MCF 10A (cell line): ENCODE measurements around the gene TCTN1. TPM values are rescaled to one million over a fixed set of nuclear protein-coding genes. Genes with fewer than 3 reads are reported as not detected.
A peak's percentile ranks its signal among the peaks of the same experiment; 100 is the strongest.

Experiments used
- Bru-seq: library from RNA; stranded (reverse); fragments of 400-500 nt; gene quantifications from one replicate; lab custom pipeline; 2021; lab: Mats Ljungman, UMichigan
- BruChase-seq, 2 experiments: library from RNA; stranded (reverse); fragments of 400-500 nt; gene quantifications; one replicate each; lab custom pipeline; 2021; lab: Mats Ljungman, UMichigan
- BruUV-seq: library from RNA; stranded (reverse); fragments of 400-500 nt; replicated peaks from 2 replicates; lab custom pipeline; 2021; lab: Mats Ljungman, UMichigan
- CTCF ChIA-PET: fragments of 300-600 bp; sonication (Branson Sonifier 250); formaldehyde crosslinking; extraction: SDS; loops from one replicate; lab custom pipeline; 2021; ENCODE audit warnings: antibody characterized with exemption, inconsistent platforms; lab: Yijun Ruan, JAX
- POLR2A ChIA-PET: fragments of 300-600, 350-650 bp; sonication (Branson Sonifier 250); formaldehyde crosslinking; extraction: SDS; loops from one replicate; lab custom pipeline; 2020; ENCODE audit warnings: antibody characterized with exemption, inconsistent platforms; lab: Yijun Ruan, JAX
- DNase-seq: peaks from one replicate; pipeline ENCODE4 v3.0.0-alpha.2; 2018; ENCODE audit not compliant: unreplicated experiment
- H3K27ac Mint-ChIP-seq: one replicate; pipeline ENCODE4 v1.8.0; 2022; ENCODE audit warnings: mild to moderate bottlenecking, low read depth, mixed read lengths; ENCODE audit not compliant: unreplicated experiment
- H3K27me3 Mint-ChIP-seq: one replicate; pipeline ENCODE4 v1.8.0; 2022; ENCODE audit warnings: mixed read lengths; ENCODE audit not compliant: insufficient read depth, unreplicated experiment
- H3K36me3 Mint-ChIP-seq: one replicate; pipeline ENCODE4 v1.8.0; 2022; ENCODE audit warnings: mild to moderate bottlenecking, moderate library complexity, mixed read lengths; ENCODE audit not compliant: insufficient read depth, unreplicated experiment
- H3K4me1 Mint-ChIP-seq: one replicate; pipeline ENCODE4 v1.8.0; 2022; ENCODE audit warnings: mixed read lengths; ENCODE audit not compliant: insufficient read depth, unreplicated experiment
- H3K4me3 Mint-ChIP-seq: one replicate; pipeline ENCODE4 v1.8.0; 2022; ENCODE audit warnings: mild to moderate bottlenecking, moderate library complexity, mixed read lengths; ENCODE audit not compliant: unreplicated experiment
- H3K9me3 Mint-ChIP-seq: one replicate; pipeline ENCODE4 v1.8.0; 2022; ENCODE audit warnings: mixed read lengths; ENCODE audit not compliant: unreplicated experiment
- intact Hi-C: fragments of 100-400 bp; cut with micrococcal nuclease; formaldehyde crosslinking; loops from 2 replicates; pipeline ENCODE4 v1.14.1; 2022
- long read RNA-seq: library from polyadenylated mRNA; stranded (forward); transcript quantifications from one replicate; pipeline ENCODE4 v2.0.0, GENCODE V29; 2022
- total RNA-seq: library from RNA; stranded (reverse); gene quantifications from 2 replicates; pipeline ENCODE4 v1.2.3, GENCODE V29; 2022
- TF ChIP-seq, protein P1 (sequence below): fragments of 200-600 bp; IDR thresholded peaks from one replicate; pipeline ENCODE4 v1.8.0; 2022; ENCODE audit warnings: antibody characterized with exemption, mild to moderate bottlenecking; ENCODE audit not compliant: unreplicated experiment

The TCTN1 gene
- 36.5 and 38.9 TPM in 2 replicates for total RNA-seq
- Bru-seq, nascent RNA = percentile 69 among the genes with signal in this experiment
- BruChase-seq, experiment 1, labeled RNA remaining after a 6-hour chase = percentile 66 among the genes with signal in this experiment
- percentile 75 among the genes with signal in this experiment for BruChase-seq, experiment 2, labeled RNA remaining after a 2-hour chase
- long read RNA-seq, transcript TCTN1-225 (15 exons, 2,309 nt) = major isoform, 21 of 38 reads
- long read RNA-seq, partial matches to known transcripts = 0 of 38 reads
- long read RNA-seq, other reads (novel, unspliced or antisense) = 14 of 38 reads

DNA sequence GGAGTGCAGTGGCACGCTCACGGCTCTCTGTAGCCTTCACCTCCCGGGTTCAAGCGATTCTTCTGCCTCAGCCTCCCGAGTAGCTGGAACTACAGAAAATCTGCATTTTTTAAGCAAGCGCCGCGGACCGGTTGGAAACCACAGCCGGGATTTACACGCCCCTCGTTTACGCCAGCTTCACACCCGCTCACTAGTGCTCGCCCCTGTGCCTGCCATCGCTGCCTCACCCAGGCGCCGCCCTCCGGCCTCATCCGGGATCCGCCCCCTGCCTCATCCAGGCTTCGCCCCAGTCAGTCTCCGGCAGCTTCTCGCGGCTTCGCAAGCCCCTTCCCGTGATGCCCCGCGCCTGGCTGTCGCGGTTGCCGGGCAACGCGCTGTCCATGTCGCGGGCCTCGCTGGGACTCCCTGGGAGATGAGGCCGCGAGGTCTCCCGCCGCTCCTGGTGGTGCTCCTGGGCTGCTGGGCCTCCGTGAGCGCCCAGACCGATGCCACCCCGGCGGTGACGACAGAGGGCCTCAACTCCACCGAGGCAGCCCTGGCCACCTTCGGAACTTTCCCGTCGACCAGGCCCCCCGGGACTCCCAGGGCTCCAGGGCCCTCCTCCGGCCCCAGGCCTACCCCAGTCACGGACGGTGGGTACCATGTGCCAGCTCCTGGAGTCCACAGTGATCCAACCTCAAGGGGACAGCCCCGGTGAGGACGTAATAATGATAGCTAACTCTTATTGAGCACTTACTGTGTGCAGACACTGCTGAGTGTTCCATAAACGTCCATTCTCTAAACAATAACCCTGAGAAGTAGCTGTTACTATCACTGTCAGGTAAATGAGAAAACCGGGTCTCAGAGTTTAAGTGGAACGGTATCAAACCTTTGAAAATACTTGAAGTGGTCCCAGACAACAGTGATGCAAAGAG, at the start of gene TCTN1:
Gene TCTN1 (plus strand): TSS at position 359 of the 914 bp plus-strand sequence. CDS start 54 bp downstream, at position 413.
- intact Hi-C loops = loop anchor here (1.0 kb wide), 1 partner anchor 212 kb away; no protein-coding TSS in a partner anchor
- TSS peak; percentile 63 for BruUV-seq
- Mint-ChIP-seq H3K9me3 (no peaks in the 10 kb centered on the region), H3K36me3 (peaks cover 15% of the 10 kb centered on the region), H3K27me3 (no peaks in the 10 kb centered on the region), H3K4me3 (peak within 1 kb of the TSS; percentile 78), H3K27ac (peak within 1 kb of the TSS; percentile 66), H3K4me1 (no peaks in the 10 kb centered on the region)
- TF ChIP-seq, protein P1, sequence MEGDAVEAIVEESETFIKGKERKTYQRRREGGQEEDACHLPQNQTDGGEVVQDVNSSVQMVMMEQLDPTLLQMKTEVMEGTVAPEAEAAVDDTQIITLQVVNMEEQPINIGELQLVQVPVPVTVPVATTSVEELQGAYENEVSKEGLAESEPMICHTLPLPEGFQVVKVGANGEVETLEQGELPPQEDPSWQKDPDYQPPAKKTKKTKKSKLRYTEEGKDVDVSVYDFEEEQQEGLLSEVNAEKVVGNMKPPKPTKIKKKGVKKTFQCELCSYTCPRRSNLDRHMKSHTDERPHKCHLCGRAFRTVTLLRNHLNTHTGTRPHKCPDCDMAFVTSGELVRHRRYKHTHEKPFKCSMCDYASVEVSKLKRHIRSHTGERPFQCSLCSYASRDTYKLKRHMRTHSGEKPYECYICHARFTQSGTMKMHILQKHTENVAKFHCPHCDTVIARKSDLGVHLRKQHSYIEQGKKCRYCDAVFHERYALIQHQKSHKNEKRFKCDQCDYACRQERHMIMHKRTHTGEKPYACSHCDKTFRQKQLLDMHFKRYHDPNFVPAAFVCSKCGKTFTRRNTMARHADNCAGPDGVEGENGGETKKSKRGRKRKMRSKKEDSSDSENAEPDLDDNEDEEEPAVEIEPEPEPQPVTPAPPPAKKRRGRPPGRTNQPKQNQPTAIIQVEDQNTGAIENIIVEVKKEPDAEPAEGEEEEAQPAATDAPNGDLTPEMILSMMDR = no peak
- ChIA-PET POLR2A (interaction anchor here (0.6 to 2.1 kb wide), 20 partner anchors 9 to 363 kb away, joined by 3 to 17 read pairs (median 4); partner anchors contain the start of genes ARPC3, FAM216A, GPN3 and RAD9B), CTCF (interaction anchor here (0.6 to 3.5 kb wide), 10 partner anchors 10 to 701 kb away, joined by 3 to 24 read pairs (median 5); partner anchors contain the start of genes ARPC3, FAM216A and GPN3)
- DNase-seq = peak; percentile 92

DNA sequence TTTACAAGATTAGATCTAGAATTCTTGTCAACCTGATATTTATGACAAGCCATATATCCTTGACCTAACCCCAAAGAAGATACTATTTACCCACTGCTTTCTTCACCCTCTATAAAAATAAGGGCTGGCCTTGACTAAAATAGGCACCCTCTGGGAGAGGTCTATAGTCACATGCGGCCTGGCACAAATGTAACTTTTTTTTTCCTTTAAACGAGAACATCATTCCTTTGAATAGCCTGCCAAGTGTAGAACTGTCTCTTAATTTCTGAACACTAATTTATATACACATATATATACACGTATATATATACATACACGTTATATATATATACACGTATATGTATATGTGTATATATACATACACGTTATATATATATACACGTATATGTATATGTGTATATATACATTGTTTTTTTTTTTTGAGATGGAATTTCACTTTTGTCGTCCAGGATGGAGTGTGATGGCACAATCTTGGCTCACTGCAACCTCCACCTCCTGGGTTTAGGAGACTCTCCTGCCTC, 49.4 kb upstream of the TCTN1 start:
- ChIA-PET POLR2A (interaction anchor here (0.5 to 16.7 kb wide), 12 partner anchors 10 to 133 kb away, joined by 3 to 325 read pairs (median 6); no protein-coding TSS in a partner anchor), CTCF (interaction anchor here (0.6 to 1.2 kb wide), 2 partner anchors 8 to 37 kb away, joined by 3 to 6 read pairs; no protein-coding TSS in a partner anchor)
- Mint-ChIP-seq H3K4me1 (peaks cover 37% of the 10 kb centered on the region), H3K27ac (peak overlapping the region; percentile 80), H3K27me3 (no peaks in the 10 kb centered on the region), H3K36me3 (peaks cover 21% of the 10 kb centered on the region), H3K4me3 (no peak overlapping the region), H3K9me3 (peaks cover 8% of the 10 kb centered on the region)
- TF ChIP-seq, protein P1 = no peak
- DNase-seq = no peak
- intact Hi-C loops = no loop called here
- BruUV-seq = no TSS peak

DNA sequence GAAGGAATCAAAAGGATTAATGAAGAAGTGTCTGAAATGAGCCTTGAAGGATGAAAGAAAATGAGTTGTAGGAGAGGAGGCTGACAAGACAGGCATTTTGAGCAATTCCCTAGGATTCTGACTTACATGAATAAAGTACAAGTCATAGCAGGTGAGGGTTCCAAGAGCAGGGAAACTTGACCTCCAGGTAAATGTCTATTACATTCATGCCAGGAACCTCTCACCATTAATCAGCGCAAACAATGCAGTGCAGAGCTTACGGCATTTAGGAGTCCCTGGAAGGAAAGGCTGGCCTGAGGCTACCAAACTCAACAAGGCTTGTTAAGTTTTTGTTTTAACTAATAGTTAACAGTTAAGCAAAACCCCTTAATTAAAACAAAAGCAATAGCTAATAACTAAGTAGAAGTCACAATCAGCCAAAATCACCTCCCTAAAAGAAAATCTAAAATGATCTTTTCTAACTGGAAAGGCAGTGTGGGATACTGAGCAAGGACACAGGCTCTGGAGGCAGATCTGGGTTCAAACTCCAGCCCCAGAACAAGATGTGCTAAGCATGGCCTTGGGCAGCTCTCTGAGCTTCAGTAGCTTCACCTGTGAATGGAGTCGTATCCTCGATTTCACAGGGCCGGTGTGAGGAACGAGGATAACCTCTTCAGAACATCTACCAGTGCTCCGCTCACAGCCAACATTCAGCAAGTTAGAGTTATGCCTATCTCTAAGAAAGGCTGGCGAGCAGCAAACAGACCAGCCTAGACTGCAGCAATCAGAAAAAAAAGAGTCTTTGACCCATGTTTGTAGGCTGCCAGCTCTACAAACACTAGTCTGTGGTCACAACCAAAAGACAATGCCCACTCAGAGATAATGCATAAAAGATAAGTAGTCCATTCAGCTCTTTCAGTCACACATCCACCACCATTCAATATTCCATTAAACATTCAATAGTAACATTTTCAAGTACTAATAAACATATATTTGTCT, 47.7 kb upstream of the TCTN1 start:
- TF ChIP-seq, protein P1 = no peak
- POLR2A ChIA-PET = interaction anchor here (1.3 to 16.7 kb wide), 11 partner anchors 11 to 98 kb away, joined by 5 to 325 read pairs (median 10); partner anchors contain the start of genes FAM216A and GPN3
- Mint-ChIP-seq H3K4me3 (peak overlapping the region; percentile 20), H3K36me3 (peaks cover 34% of the 10 kb centered on the region), H3K27me3 (no peaks in the 10 kb centered on the region), H3K9me3 (peaks cover 8% of the 10 kb centered on the region), H3K4me1 (peaks cover 31% of the 10 kb centered on the region), H3K27ac (peak overlapping the region; percentile 71)
- peak; percentile 88 for DNase-seq
- CTCF ChIA-PET = interaction anchor here (0.6 to 2.9 kb wide), 10 partner anchors 10 to 459 kb away, joined by 3 to 14 read pairs (median 5); no protein-coding TSS in a partner anchor
- intact Hi-C loops = no loop called here
- no TSS peak for BruUV-seq
